OCI-LY3 (cell line): Measurements from ENCODE around the gene RTL10.
A peak's percentile ranks its signal among the peaks of the same experiment; 100 is the strongest.

Source experiments
- H2AFZ ChIP-seq: fragments of 200-600, 300-600 bp; shearing (Covaris generic); 2 replicates; pipeline ENCODE4 v1.6.0; 2014; ENCODE audit warnings: antibody characterized with exemption, low read depth, low read length
- H3K27ac ChIP-seq: fragments of 200-600, 300-600 bp; sonication (generic); 2 replicates; pipeline ENCODE4 v1.5.1; 2014; ENCODE audit warnings: mild to moderate bottlenecking, low read length, moderate library complexity, mixed read lengths
- H3K27me3 ChIP-seq: fragments of 200-600, 300-600 bp; sonication (generic); 2 replicates; pipeline ENCODE4 v1.6.1; 2014; ENCODE audit warnings: low read depth, low read length, mixed read lengths
- H3K36me3 ChIP-seq: fragments of 200-600, 300-600 bp; sonication (generic); replicated peaks from 2 replicates; pipeline ENCODE3; 2014; ENCODE audit warnings: low read depth, low read length, mixed read lengths
- H3K4me1 ChIP-seq: fragments of 300-600, 200-600 bp; sonication (generic); 2 replicates; pipeline ENCODE4 v1.6.1; 2014; ENCODE audit warnings: low read length, mixed read lengths
- H3K4me2 ChIP-seq: fragments of 200-600, 300-600 bp; sonication (generic); 2 replicates; pipeline ENCODE4 v1.6.1; 2014; ENCODE audit warnings: low read length, mixed read lengths
- H3K4me3 ChIP-seq: fragments of 300-600, 200-600 bp; sonication (generic); 2 replicates; pipeline ENCODE4 v1.5.1; 2014; ENCODE audit warnings: antibody characterized with exemption, mild to moderate bottlenecking, low read length, moderate library complexity
- H3K79me2 ChIP-seq: fragments of 300-600, 200-600 bp; shearing (Covaris generic); 2 replicates; pipeline ENCODE4 v1.6.1; 2014; ENCODE audit warnings: mild to moderate bottlenecking, low read length, mixed read lengths
- H3K9ac ChIP-seq: fragments of 300-600, 200-600 bp; shearing (Covaris generic); 2 replicates; pipeline ENCODE4 v1.6.0; 2014; ENCODE audit warnings: mild to moderate bottlenecking, low read length, moderate library complexity
- H3K9me3 ChIP-seq: fragments of 200-600, 300-600 bp; shearing (Covaris generic); 2 replicates; pipeline ENCODE4 v1.6.1; 2014; ENCODE audit warnings: low read length, mixed read lengths; ENCODE audit not compliant: insufficient read depth
- H4K20me1 ChIP-seq: fragments of 200-600, 300-600 bp; sonication (generic); 2 replicates; pipeline ENCODE4 v1.6.1; 2016; ENCODE audit warnings: low read length, mixed read lengths; ENCODE audit not compliant: insufficient read depth
- EZH2phosphoT487 ChIP-seq: fragments of 200-600 bp; shearing (Covaris generic); IDR thresholded peaks from 2 replicates; pipeline ENCODE4 v1.6.1; 2018; ENCODE audit warnings: antibody characterized with exemption, mixed run types, low read depth
- TF ChIP-seq, protein P1 (sequence below): fragments of 200-600, 300-600 bp; sonication (generic); IDR thresholded peaks from 2 replicates; pipeline ENCODE4 v1.5.1; 2014; ENCODE audit warnings: antibody characterized with exemption, low read length, low read depth

RTL10 gene

GRCh38 chr22:19820880-19821522 lies 33.7 kb downstream of the RTL10 start:
- TF ChIP-seq, protein P1, sequence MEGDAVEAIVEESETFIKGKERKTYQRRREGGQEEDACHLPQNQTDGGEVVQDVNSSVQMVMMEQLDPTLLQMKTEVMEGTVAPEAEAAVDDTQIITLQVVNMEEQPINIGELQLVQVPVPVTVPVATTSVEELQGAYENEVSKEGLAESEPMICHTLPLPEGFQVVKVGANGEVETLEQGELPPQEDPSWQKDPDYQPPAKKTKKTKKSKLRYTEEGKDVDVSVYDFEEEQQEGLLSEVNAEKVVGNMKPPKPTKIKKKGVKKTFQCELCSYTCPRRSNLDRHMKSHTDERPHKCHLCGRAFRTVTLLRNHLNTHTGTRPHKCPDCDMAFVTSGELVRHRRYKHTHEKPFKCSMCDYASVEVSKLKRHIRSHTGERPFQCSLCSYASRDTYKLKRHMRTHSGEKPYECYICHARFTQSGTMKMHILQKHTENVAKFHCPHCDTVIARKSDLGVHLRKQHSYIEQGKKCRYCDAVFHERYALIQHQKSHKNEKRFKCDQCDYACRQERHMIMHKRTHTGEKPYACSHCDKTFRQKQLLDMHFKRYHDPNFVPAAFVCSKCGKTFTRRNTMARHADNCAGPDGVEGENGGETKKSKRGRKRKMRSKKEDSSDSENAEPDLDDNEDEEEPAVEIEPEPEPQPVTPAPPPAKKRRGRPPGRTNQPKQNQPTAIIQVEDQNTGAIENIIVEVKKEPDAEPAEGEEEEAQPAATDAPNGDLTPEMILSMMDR, result peak; percentile 8; the same call in 1 of the 2 replicates
- no peak for TF ChIP-seq EZH2phosphoT487
- Histone ChIP-seq H2AFZ (no peak overlapping the region), H3K36me3 (no peaks in the 10 kb centered on the region), H3K27ac (no peak overlapping the region), H3K4me3 (no peak overlapping the region), H3K4me1 (no peaks in the 10 kb centered on the region), H3K27me3 (no peaks in the 10 kb centered on the region), H3K79me2 (no peaks in the 10 kb centered on the region), H3K4me2 (no peak overlapping the region), H4K20me1 (no peaks in the 10 kb centered on the region; the same call in 1 of the 2 replicates), H3K9me3 (no peaks in the 10 kb centered on the region), H3K9ac (no peak overlapping the region)

- Histone ChIP-seq H3K4me3 (no peak overlapping the region), H3K79me2 (no peaks in the 10 kb centered on the region), H3K27ac (no peak overlapping the region), H3K4me1 (no peaks in the 10 kb centered on the region), H2AFZ (no peak overlapping the region), H3K4me2 (no peak overlapping the region), H3K36me3 (no peaks in the 10 kb centered on the region), H4K20me1 (no peaks in the 10 kb centered on the region; the same call in 1 of the 2 replicates), H3K27me3 (no peaks in the 10 kb centered on the region), H3K9me3 (no peaks in the 10 kb centered on the region), H3K9ac (no peak overlapping the region)
- TF ChIP-seq, protein P1, result no peak
- TF ChIP-seq EZH2phosphoT487, result no peak
Measured at GRCh38 chr22:19819911-19820879, 34.5 kb downstream of the RTL10 start.

- no peak overlapping the region for H3K27ac ChIP-seq
- no peak overlapping the region for H3K9ac ChIP-seq
- no peak overlapping the region for H3K4me3 ChIP-seq
- H3K36me3 ChIP-seq, result no peaks in the 10 kb centered on the region
- H3K79me2 ChIP-seq, result no peaks in the 10 kb centered on the region
- no peak overlapping the region for H2AFZ ChIP-seq
- no peak overlapping the region for H3K4me2 ChIP-seq
- no peaks in the 10 kb centered on the region for H3K4me1 ChIP-seq
- H3K9me3 ChIP-seq, result no peaks in the 10 kb centered on the region
- H3K27me3 ChIP-seq, result no peaks in the 10 kb centered on the region
- H4K20me1 ChIP-seq, result no peaks in the 10 kb centered on the region; the same call in 1 of the 2 replicates
- TF ChIP-seq EZH2phosphoT487, result no peak
- TF ChIP-seq, protein P1, result no peak
Measured at GRCh38 chr22:19819208-19819910, 35.3 kb downstream of the RTL10 start.
